H1 (cell line): ENCODE results near the gene PEX13. TPM values are rescaled to one million over a fixed set of nuclear protein-coding genes. Genes with fewer than 3 reads are reported as not detected.

Experiments used
- CTCF ChIA-PET: fragments of 300-600 bp; sonication (Branson Sonifier 250); formaldehyde crosslinking; loops from one replicate; lab custom pipeline; 2021; ENCODE audit not compliant: partially characterized antibody; lab: Charles Lee
- POLR2A ChIA-PET: fragments of 300-600 bp; sonication (Branson Sonifier 250); formaldehyde crosslinking; loops from one replicate; lab custom pipeline; 2021; ENCODE audit warnings: inconsistent platforms; ENCODE audit not compliant: partially characterized antibody; lab: Charles Lee
- DNase-seq, 2 experiments: peaks; one replicate each; pipeline versions ENCODE4 v3.0.0 to v3.0.0-alpha.2; 2010 to 2022; ENCODE audit warnings: low spot score in 2 of 2, low read depth in 1 of 2, mixed read lengths in 1 of 2
- FAIRE-seq: peaks from 2 replicates; lab custom pipeline; 2011; peaks lifted over from hg19 to GRCh38; lab: Jason Lieb, UNC
- H2AFZ ChIP-seq: 2 replicates; pipeline ENCODE4 v1.8.1; 2012; ENCODE audit warnings: low read length, inconsistent platforms
- H2AK5ac ChIP-seq: 2 replicates; pipeline ENCODE4 v1.6.1; 2013; ENCODE audit warnings: low read depth, low read length
- H2BK120ac ChIP-seq: replicated peaks from 2 replicates; pipeline ENCODE3; 2013; ENCODE audit warnings: low read depth, low read length, inconsistent platforms
- H2BK12ac ChIP-seq: 2 replicates; pipeline ENCODE4 v1.6.1; 2013; ENCODE audit warnings: low read depth, low read length
- H2BK15ac ChIP-seq: 2 replicates; pipeline ENCODE4 v1.6.1; 2013; ENCODE audit warnings: low read length
- H2BK20ac ChIP-seq: 2 replicates; pipeline ENCODE4 v1.6.1; 2013; ENCODE audit warnings: low read length
- H2BK5ac ChIP-seq: 2 replicates; pipeline ENCODE4 v1.6.1; 2013; ENCODE audit warnings: low read depth, low read length
- H3K14ac ChIP-seq: 2 replicates; pipeline ENCODE4 v1.6.1; 2013; ENCODE audit warnings: inconsistent platforms; ENCODE audit not compliant: insufficient read length
- H3K18ac ChIP-seq: 2 replicates; pipeline ENCODE4 v1.6.1; 2013; ENCODE audit warnings: low read length; ENCODE audit errors: extremely low read depth
- H3K23ac ChIP-seq: 2 replicates; pipeline ENCODE4 v1.6.1; 2013; ENCODE audit warnings: inconsistent platforms; ENCODE audit not compliant: insufficient read length
- H3K23me2 ChIP-seq: 2 replicates; pipeline ENCODE4 v1.6.1; 2013; ENCODE audit warnings: low read depth, low read length
- H3K27ac ChIP-seq: 2 replicates; pipeline ENCODE4 v1.6.1; 2011; ENCODE audit warnings: low read depth, low read length, inconsistent platforms
- H3K27me3 ChIP-seq, 4 experiments: replicated peaks in 1 of 4; 1 replicate in 1 of 4; 2 replicates in 3 of 4; pipeline versions ENCODE4 v1.6.1 to v1.8.1; 2011 to 2013; ENCODE audit warnings: low read length in 3 of 4, mild to moderate bottlenecking in 3 of 4, inconsistent platforms in 2 of 4, mixed read lengths in 2 of 4, moderate library complexity in 1 of 4; ENCODE audit not compliant: control insufficient read depth in 3 of 4, insufficient read depth in 3 of 4; ENCODE audit errors: extremely low read depth in 1 of 4
- H3K36me3 ChIP-seq, 4 experiments: 2 replicates each; pipeline versions ENCODE4 v1.6.1 to v1.8.1; 2011 to 2013; ENCODE audit warnings: mild to moderate bottlenecking in 4 of 4, low read length in 3 of 4, moderate library complexity in 2 of 4, control low read depth in 1 of 4, inconsistent platforms in 1 of 4; ENCODE audit not compliant: insufficient read depth in 4 of 4, control insufficient read depth in 2 of 4
- H3K4ac ChIP-seq: replicated peaks from 2 replicates; pipeline ENCODE3; 2013; ENCODE audit warnings: low read length, low read depth, mixed read lengths, inconsistent platforms; ENCODE audit not compliant: insufficient read length
- H3K4me1 ChIP-seq, 4 experiments: replicated peaks in 1 of 4; 1 replicate in 1 of 4; 2 replicates in 3 of 4; pipeline versions ENCODE4 v1.6.1 to v1.8.1; 2011 to 2013; ENCODE audit warnings: low read length in 3 of 4, inconsistent platforms in 2 of 4, mixed read lengths in 1 of 4; ENCODE audit not compliant: insufficient read depth in 4 of 4, control insufficient read depth in 3 of 4
- H3K4me2 ChIP-seq, 2 experiments: 2 replicates each; pipeline versions ENCODE4 v1.6.1 to v1.8.1; 2011 to 2013; ENCODE audit warnings: low read depth in 2 of 2, low read length in 2 of 2, control low read depth in 1 of 2, inconsistent platforms in 1 of 2, mild to moderate bottlenecking in 1 of 2; ENCODE audit not compliant: insufficient read depth in 1 of 2
- H3K4me3 ChIP-seq, 4 experiments: fragments of 200-600, 300-600 bp in 1 of 4; sonication (generic), shearing (Covaris generic), sonication (Bioruptor Twin) in 1 of 4; 2 replicates each; pipeline versions ENCODE4 v1.5.1 to v1.8.1; 2011 to 2016; ENCODE audit warnings: low read length in 4 of 4, low read depth in 3 of 4, control low read depth in 2 of 4, inconsistent platforms in 2 of 4, mild to moderate bottlenecking in 2 of 4, mixed read lengths in 1 of 4, moderate library complexity in 1 of 4; ENCODE audit not compliant: insufficient read depth in 2 of 4; ENCODE audit errors: extremely low read depth in 1 of 4
- H3K56ac ChIP-seq: replicated peaks from 2 replicates; pipeline ENCODE3; 2013; ENCODE audit warnings: low read depth, mild to moderate bottlenecking, mixed read lengths, low read length, inconsistent platforms; ENCODE audit not compliant: insufficient read length
- H3K79me1 ChIP-seq: 2 replicates; pipeline ENCODE4 v1.6.1; 2013; ENCODE audit warnings: low read depth, low read length, control low read depth
- H3K79me2 ChIP-seq, 2 experiments: 2 replicates each; pipeline versions ENCODE4 v1.6.1 to v1.8.1; 2012 to 2013; ENCODE audit warnings: low read length in 2 of 2, mild to moderate bottlenecking in 2 of 2, inconsistent platforms in 1 of 2; ENCODE audit not compliant: insufficient read depth in 2 of 2, control insufficient read depth in 1 of 2
- H3K9ac ChIP-seq, 4 experiments: replicated peaks in 1 of 4; 1 replicate in 1 of 4; 2 replicates in 3 of 4; pipeline versions ENCODE4 v1.6.1 to v1.8.1; 2011 to 2013; ENCODE audit warnings: low read depth in 3 of 4, low read length in 3 of 4, control low read depth in 2 of 4, mild to moderate bottlenecking in 2 of 4, moderate library complexity in 2 of 4, inconsistent platforms in 1 of 4; ENCODE audit errors: extremely low read depth in 1 of 4
- H3K9me3 ChIP-seq, 2 experiments: 2 replicates each; pipeline versions ENCODE4 v1.6.1 to v1.8.1; 2012 to 2013; ENCODE audit warnings: mild to moderate bottlenecking in 2 of 2, moderate library complexity in 2 of 2, control low read depth in 1 of 2, inconsistent platforms in 1 of 2, low read depth in 1 of 2, low read length in 1 of 2, mixed read lengths in 1 of 2; ENCODE audit not compliant: insufficient read depth in 2 of 2
- H4K20me1 ChIP-seq, 2 experiments: replicated peaks in 1 of 2; 2 replicates each; pipeline versions ENCODE3 to v1.8.1; 2011 to 2013; ENCODE audit warnings: inconsistent platforms in 2 of 2, low read length in 2 of 2, mild to moderate bottlenecking in 1 of 2; ENCODE audit not compliant: insufficient read depth in 2 of 2, control insufficient read depth in 1 of 2
- H4K5ac ChIP-seq: 2 replicates; pipeline ENCODE4 v1.6.1; 2013; ENCODE audit warnings: low read length, low read depth, mixed read lengths, inconsistent platforms; ENCODE audit not compliant: insufficient read length
- H4K8ac ChIP-seq: 2 replicates; pipeline ENCODE4 v1.8.0; 2013; ENCODE audit warnings: mild to moderate bottlenecking, moderate library complexity, low read length, inconsistent platforms; ENCODE audit not compliant: insufficient read depth; ENCODE audit errors: extremely low read depth
- H4K91ac ChIP-seq: replicated peaks from 2 replicates; pipeline ENCODE3; 2013; ENCODE audit warnings: low read length, mixed read lengths, inconsistent platforms; ENCODE audit not compliant: insufficient read length
- BRCA1 ChIP-seq: IDR thresholded peaks from 2 replicates; pipeline ENCODE4 v1.6.1; 2012; ENCODE audit warnings: low read depth, low read length, improper control_type of control experiment
- EZH2 ChIP-seq: fragments of 200-600 bp; sonication (generic); IDR thresholded peaks from 2 replicates; pipeline ENCODE4 v1.7.1; 2012; ENCODE audit warnings: low read depth, mild to moderate bottlenecking, moderate library complexity, low read length, inconsistent platforms; ENCODE audit not compliant: severe bottlenecking
- HDAC2 ChIP-seq, 2 experiments: fragments of 300-600 bp in 1 of 2; sonication (generic) in 1 of 2; IDR thresholded peaks; 2 replicates each; pipeline ENCODE4 v1.6.1; 2011 to 2012; ENCODE audit warnings: low read depth in 2 of 2, low read length in 2 of 2, mild to moderate bottlenecking in 2 of 2, moderate library complexity in 2 of 2, borderline replicate concordance in 1 of 2, inconsistent platforms in 1 of 2
- KDM1A ChIP-seq: fragments of 200-600, 300-600 bp; sonication (generic); IDR thresholded peaks from 2 replicates; pipeline ENCODE4 v1.7.1; 2016; ENCODE audit warnings: mild to moderate bottlenecking, low read length, borderline replicate concordance
- KDM4A ChIP-seq: IDR thresholded peaks from one replicate; pipeline ENCODE4 v1.7.1; 2012; ENCODE audit warnings: low read depth, mild to moderate bottlenecking, moderate library complexity, low read length, inconsistent platforms; ENCODE audit not compliant: severe bottlenecking
- MAFK ChIP-seq: IDR thresholded peaks from 2 replicates; pipeline ENCODE4 v1.6.1; 2012; ENCODE audit warnings: low read depth, mild to moderate bottlenecking, improper control_type of control experiment, low read length
- RAD21 ChIP-seq, 2 experiments: IDR thresholded peaks in 1 of 2; conservative IDR thresholded peaks in 1 of 2; 2 replicates each; pipeline ENCODE4 v1.6.1; 2011; ENCODE audit warnings: low read depth in 2 of 2, low read length in 2 of 2, improper control_type of control experiment in 1 of 2, inconsistent platforms in 1 of 2, mild to moderate bottlenecking in 1 of 2, moderate library complexity in 1 of 2
- RNF2 ChIP-seq: fragments of 200-900, 300-1000 bp; sonication (generic); IDR thresholded peaks from 2 replicates; pipeline ENCODE4 v1.7.1; 2016; ENCODE audit warnings: borderline replicate concordance, low read depth, mild to moderate bottlenecking, antibody characterized with exemption, low read length; ENCODE audit not compliant: poor library complexity, severe bottlenecking; ENCODE audit errors: missing control alignments
- SAP30 ChIP-seq: fragments of 300-600 bp; sonication (generic); IDR thresholded peaks from 2 replicates; pipeline ENCODE4 v1.7.1; 2012; ENCODE audit warnings: low read length, moderate library complexity, mild to moderate bottlenecking, inconsistent platforms; ENCODE audit not compliant: insufficient read depth, insufficient replicate concordance
- ZNF274 ChIP-seq: IDR thresholded peaks from 2 replicates; pipeline ENCODE4 v1.7.0; 2012; ENCODE audit warnings: low read length, borderline replicate concordance; ENCODE audit errors: extremely low read depth
- WGBS, 2 experiments: shearing (Covaris generic) in 1 of 2; methylation state at CpG; one replicate each; pipeline versions ENCODE4 v1.1.6 to v1.1.7; 2013 to 2015; ENCODE audit warnings: low lambda C conversion rate in 2 of 2, mixed read lengths in 2 of 2, inconsistent platforms in 1 of 2, low coverage in 1 of 2, missing lambda C conversion rate in 1 of 2; ENCODE audit not compliant: insufficient replicate concordance in 2 of 2, insufficient coverage in 1 of 2, insufficient read length in 1 of 2; ENCODE audit errors: extremely low coverage in 1 of 2, missing lambda C conversion rate in 1 of 2; 5-methylcytosine and 5-hydroxymethylcytosine counted together
- polyA plus RNA-seq, 7 experiments: library from polyadenylated mRNA; depleted of rRNA in 3 of 7; stranded (reverse) in 5 of 7; unstranded in 2 of 7; fragments of >200 nt in 5 of 7; fragments of 200-250 nt in 2 of 7; gene quantifications; 1 replicate in 5 of 7; 2 replicates in 1 of 7; 4 replicates in 1 of 7; pipeline versions ENCODE4 v1.2.1 to v1.2.3, GENCODE V29; 2011 to 2013; ENCODE audit warnings: missing spikeins in 2 of 7, mixed read lengths in 2 of 7
- total RNA-seq: library from RNA; stranded (reverse); fragmentation: NEBNext Ultra II Directional; extraction: Animal tissue kit (Norgen Biotek cat#: 25700); gene quantifications from 2 replicates; pipeline ENCODE4 v1.2.1, GENCODE V29; 2021

PEX13 gene
- total and polyA plus RNA-seq, 2 of the 8 experiments (the other 6 are each of a cell fraction or from before 2014, with no cell fraction given) = 16.8 to 22.3 TPM

DNA sequence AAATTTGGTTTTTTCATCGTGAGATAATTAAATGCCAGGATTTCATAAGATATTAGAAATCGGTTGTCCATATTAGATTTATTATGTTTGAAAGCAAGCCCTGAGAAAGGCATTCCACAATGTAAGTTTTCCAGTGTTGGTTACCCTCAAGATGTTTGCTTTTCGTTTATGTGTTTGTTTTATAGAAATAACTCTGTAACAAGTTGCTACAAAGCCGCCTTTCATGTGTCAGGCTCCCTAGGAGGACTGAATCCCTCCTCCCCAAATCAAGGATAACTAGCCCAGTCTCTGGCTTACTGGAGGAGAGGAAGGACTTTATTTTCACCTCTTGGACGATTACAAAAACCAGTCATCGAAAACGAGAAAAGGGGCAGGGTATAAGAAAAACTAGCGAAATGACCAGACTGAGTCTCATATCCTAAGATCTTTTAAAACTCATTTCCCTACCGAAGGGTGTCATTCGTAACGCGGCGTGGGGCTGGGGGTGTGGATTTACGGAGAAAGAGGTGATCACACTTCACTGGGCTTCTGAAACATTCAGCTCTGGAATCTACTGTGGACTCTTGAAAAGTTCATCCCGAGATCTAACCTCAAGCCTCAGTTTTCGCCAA, 1.0 kb upstream of the PEX13 start:
- Histone ChIP-seq H3K56ac (no peak overlapping the region), H4K20me1 (no peaks in the 10 kb centered on the region), H3K18ac (peak overlapping the region; percentile 72; the same call in 1 of the 2 replicates), H3K9ac (peak overlapping the region; percentile 77 to 92 (median 89)), H3K36me3 (0 out of 8 replicates have a peak, but pooled peaks cover 0 to 4% (median 0%) of the 10 kb centered on the region in 4 experiments), H2BK5ac (peak overlapping the region; percentile 99; the same call in 1 of the 2 replicates), H3K23me2 (peaks cover 3% of the 10 kb centered on the region; the same call in 1 of the 2 replicates), H3K79me2 (peaks cover 0 to 35% of the 10 kb centered on the region in 2 experiments; a peak in 2 of 4 replicates), H2BK15ac (0 out of 2 replicates have a peak overlapping the region, but pooled peaks have one; percentile 81), H3K27ac (peak overlapping the region; percentile 91; the same call in 1 of the 2 replicates), H4K5ac (peak overlapping the region; percentile 4), H3K27me3 (no peaks in the 10 kb centered on the region), H2BK20ac (0 out of 2 replicates have a peak overlapping the region, but pooled peaks have one; percentile 7), H4K8ac (no peak overlapping the region), H2AFZ (peak overlapping the region; percentile 63), H4K91ac (no peak overlapping the region), H3K4ac (no peak overlapping the region), H3K79me1 (peaks cover 4% of the 10 kb centered on the region), H3K4me3 (peak overlapping the region; percentile 76 to 100 (median 90)), H2AK5ac (no peak overlapping the region), H2BK120ac (no peak overlapping the region), H3K9me3 (no peaks in the 10 kb centered on the region), H3K4me1 (peaks cover 0 to 3% (median 0%) of the 10 kb centered on the region in 4 experiments; a peak in 1 of 7 replicates), H2BK12ac (no peak overlapping the region), H3K14ac (no peak overlapping the region), H3K4me2 (peak overlapping the region; percentile 65 to 74), H3K23ac (no peak overlapping the region)
- WGBS, 2 experiments = 4% methylated on average over 16 of the region's 16 CpGs; no CpG with 5 or more reads in 1 of the 2 experiments
- FAIRE-seq (no peak), DNase-seq (no peak)
- ChIA-PET CTCF (no interaction called here), POLR2A (interaction anchor here (1.0 to 1.3 kb wide), 5 partner anchors 9 to 153 kb away, joined by 3 to 4 read pairs (median 3); no protein-coding TSS in a partner anchor)
- TF ChIP-seq BRCA1 = no peak
- peak; percentile 72; the same call in 1 of the 2 replicates for TF ChIP-seq KDM1A
- peak; percentile 30 for TF ChIP-seq SAP30
- TF ChIP-seq KDM4A = no peak
- no peak for TF ChIP-seq MAFK
- no peak for TF ChIP-seq RNF2
- TF ChIP-seq ZNF274 = no peak
- peak; percentile 21 for TF ChIP-seq EZH2
- no peak for TF ChIP-seq HDAC2 (IDR thresholded peaks at IDR 0.05; ENCODE audit: borderline replicate concordance in 1 of 2, low read depth in 2 of 2, low read length in 2 of 2)
- TF ChIP-seq RAD21 (IDR thresholded peaks at IDR 0.05 in 1 of 2, conservative IDR thresholded peaks at IDR 0.05 in 1 of 2; ENCODE audit: low read depth in 2 of 2, low read length in 2 of 2) = no peak
